Ramos (cell line): ENCODE results near the gene NPHP4.

Experiments
- in situ Hi-C: fragments of 300-500 bp; cut with MboI; formaldehyde crosslinking; loops from one replicate; pipeline ENCODE4 v1.14.3; 2022; ENCODE audit warnings: low sequenced_read_pairs; ENCODE audit not compliant: unreplicated experiment

The NPHP4 gene

DNA sequence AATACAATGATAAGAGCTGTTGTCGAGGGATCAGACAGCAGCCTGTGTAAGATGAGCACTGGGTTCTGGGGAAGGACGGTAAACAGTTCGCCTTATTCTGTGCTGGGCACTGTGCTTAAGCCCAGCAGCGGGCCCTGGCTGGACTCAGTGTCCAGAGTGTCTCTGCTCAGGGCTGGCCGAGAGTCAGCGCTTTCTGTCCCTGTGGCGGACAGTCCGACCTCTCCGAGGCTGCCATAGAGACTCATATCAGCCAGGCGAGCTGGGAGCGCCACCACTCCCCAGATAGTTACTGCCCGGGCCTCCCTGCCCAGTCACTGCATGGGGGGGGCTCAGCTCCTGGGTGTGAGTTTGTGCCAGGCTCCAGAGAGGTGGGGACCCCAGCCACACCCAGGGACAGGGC is 14.7 kb upstream of the NPHP4 start:
- in situ Hi-C loops, result no loop called here

DNA sequence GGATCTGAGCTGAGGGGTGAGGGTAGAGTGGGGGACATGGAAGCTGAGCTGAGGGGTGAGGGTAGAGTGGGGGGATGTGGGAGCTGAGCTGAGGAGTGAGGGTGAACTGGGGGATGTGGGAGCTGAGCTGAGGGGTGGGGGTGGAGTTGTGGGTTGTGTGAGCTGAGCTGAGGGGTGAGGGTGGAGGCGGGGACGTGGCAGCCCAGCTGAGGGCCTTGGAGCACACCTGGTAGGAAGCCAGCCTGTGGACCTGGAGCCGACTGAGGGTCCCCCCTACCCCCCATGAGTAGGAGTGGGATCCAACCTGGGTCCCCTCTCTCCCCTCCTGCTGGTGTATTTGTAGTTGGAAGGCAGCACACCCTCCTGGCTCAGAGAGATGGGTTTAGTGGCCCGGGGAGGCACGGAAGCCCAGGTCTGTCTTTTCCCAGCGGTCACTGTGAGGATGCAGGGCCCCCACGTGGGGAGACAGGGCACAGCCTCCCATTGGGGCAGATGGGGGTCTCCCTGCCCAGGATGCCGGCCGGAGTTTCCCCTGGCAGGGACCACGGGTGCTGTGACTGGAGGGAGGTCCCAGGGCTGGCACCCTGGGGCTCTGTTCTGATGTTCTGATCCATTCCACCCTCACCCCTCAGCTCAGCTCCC is 13.2 kb upstream of the NPHP4 start:
- in situ Hi-C loops, result no loop called here

DNA sequence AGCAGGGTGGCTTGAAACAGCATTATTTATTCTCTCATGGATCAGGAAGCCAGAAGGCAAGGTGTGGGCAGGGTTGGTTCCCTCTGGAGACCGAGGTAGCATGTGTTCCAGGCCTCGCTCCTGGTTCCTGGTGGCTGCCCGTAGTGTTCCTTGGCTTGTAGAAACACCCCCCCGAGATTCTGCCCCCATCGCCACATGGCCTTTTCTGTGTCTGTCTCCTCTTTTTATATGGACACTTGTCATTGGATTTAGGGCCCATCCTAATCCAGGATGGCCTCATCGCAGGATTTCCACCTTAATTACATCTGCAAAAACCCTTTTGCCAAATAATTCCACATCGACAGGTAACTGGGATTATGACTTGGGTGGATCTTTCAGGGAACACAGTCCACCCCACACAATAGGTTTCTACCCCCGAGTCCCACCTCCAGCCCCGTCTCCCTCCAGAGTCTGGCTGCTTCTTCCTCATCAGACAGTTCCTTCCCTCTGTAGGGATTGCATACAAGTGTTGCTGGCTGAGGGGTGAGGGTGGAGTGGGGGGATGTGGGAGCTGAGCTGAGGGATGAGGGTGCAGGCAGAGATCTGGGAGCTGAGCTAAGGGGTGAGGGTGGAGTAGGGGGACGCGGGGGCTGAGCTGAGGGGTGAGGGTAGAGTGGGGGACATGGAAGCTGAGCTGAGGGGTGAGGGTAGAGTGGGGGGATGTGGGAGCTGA is 12.3 kb upstream of the NPHP4 start:
- in situ Hi-C loops, result no loop called here

DNA sequence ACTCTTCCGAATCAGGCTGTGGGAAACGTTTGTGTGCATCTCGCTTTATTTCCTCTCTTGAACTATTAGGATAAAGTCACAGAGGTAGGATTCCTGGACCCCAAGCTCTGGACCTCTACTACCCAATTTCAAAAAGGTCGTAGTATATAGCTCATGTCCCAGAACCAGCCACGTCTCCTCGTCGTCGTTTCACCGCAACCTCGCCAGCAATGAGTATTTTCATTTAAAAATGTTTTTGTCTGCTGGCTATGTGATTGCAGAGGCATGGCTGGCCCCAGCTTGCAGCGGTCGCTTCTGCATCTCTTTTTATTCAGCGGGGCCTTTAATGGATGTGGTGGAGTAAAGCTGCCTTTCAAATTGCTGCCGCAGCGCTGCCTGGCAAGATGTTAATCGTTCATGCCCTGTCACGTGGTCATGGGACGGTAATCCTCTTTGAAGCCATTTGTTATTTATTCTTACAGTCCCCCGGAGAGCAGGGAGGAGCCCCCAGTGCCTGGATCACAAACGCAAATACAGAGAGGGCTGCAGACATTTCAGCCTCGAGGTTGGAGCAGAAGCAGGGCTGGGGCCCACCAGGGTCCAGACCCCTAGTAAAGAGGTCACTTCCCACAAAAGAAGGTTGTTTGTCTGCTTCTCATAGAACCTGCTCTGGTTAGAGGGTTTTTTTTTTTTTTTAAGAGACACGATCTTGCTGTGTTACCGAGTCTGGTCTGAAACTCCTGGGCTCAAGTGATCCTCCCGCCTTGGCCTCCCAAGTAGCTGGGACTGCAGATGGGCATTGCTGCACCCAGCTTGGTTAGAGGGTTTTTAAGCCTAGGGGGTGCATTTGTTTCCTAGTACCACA is 11.6 kb upstream of the NPHP4 start:
- in situ Hi-C loops, result no loop called here

DNA sequence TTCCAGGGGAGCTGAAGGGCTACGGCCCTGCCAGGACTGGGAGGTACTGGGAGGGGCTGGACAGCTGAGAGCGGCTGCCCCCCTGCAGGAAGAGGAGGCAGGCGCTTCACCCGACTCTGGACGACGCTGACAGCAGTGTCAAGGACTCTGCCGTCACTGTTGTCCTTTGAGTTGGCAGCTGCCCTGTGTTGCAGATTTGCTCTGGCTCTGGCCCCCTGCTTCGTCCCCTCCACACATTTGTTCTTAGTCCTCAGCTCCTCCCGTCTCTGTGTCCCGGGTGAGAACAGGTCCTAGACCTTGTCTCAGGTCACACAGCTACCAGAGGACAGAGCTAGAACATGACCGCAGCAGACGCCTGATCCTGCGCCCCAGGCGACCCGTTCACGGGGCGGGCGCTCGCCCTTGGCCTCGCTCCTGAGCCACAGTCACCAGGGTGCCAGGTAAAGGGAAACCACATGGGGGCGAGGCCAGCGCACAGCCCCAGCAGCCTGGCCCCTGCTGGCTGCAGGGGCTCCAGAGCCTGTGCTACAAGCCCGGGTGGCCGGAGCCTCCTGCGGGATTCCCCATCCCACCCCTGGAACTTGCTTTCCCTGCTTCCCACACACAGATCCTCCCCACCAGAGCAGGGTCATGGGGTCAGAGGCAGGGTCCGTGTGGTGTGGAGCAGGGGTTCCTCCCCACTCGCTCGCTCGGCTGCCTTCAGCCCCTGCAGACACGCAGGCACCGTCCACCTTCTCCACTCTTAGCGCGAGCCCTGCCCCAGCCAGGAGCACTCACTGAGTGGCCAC is 10.7 kb upstream of the NPHP4 start:
- in situ Hi-C loops, result no loop called here

DNA sequence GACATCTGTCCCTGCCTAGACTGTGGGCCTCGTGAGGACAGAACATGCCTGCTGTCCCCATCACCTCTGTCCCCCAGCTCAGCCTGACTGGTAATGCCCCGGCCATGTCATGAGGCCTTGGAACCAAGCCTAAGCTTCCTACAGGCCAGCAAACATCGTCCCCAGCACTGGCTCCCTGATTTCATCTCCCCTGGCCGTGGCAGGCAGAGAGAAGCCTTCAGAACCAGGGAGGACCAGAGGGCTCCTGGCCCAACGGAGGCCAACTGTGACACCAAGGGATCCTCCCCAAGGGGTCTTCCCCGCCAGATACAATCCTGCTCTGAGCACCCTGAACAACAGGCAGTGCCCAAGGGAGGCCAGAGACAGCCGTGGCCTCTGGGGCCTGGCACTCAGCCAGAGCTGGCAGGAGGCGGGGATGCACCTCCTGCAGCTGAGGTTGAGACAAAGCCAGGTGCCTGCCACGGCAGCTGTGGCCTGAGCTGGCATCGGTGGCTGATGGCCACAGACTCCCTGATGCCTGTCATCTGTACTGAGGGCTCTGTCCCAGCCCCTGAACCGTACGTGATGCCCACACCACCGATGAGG is 9.9 kb upstream of the NPHP4 start:
- in situ Hi-C loops, result no loop called here

DNA sequence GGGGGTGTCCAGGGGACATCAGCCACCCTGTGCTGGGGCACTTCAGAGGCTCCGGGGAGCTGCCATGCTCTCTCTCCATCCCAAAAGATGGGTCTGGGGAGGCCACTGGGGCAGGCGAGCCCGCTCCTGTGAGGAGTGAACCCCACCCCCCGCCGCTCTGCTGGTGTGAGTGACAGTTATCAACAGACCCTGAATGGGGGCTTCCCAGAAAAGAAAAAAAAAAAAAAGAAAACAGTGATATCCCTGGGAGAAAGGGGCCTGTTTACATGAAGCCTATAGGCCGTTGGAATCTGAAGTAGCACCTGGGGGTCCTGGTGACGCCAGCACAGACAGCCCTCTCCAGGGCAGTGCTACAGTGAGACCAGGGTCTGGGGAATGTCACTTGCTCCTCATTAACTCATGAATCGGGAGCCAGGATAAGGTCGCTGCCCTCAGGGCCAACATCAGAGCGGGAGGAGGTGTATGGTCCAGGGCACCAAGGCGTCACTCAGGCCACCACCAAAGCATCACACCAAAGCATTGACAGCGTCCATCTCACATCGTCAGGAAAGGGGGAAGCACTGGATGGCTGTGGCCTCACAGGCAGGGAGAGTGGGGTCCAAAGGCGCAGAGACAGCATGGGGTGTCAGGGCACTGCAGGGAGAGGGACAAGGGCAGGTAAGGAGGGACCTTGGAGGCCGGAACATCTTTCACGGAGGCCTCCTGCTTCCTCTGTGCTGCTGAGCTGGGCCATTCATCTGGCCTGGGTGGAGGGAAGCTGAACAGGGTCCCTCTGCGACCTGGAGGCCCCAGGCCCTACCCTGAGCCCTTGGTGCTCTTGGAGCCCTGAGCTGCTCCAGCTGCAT is 8.4 kb upstream of the NPHP4 start:
- in situ Hi-C loops, result no loop called here

DNA sequence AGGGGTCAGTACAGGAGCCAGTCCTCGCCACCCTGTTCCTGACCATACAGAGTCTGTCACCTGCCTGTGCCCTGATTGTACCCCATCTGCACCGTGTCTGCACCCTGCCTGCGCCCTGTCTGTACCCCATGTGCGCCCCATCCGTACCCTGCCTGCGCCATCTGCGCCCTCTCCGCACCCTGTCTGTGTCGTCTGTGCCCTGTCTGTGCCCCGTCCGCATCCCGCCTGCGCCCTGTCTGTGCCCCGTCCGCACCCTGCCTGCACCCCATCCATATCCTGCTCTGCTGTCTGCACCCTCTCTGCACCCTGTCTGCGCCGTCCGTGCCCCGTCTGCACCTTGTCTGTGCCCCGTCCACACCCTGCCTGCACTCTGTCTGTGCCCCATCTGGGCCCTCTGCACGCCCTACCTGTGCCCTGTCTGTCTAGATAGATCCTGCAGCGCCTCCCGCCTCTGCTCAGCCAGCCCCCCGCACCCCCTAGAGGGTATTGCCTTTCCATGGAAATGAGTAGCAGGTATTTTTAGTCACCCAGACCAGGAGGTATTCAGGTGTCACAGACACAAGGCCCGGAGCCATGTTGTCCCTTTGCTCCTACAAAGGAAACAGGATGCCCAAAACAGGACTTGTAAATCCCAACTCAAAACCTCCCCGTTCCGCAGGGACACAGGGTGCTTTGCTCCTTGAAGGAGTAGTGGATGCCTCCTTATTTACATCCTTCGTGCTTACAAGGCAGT is 7.7 kb upstream of the NPHP4 start:
- in situ Hi-C loops, result no loop called here

DNA sequence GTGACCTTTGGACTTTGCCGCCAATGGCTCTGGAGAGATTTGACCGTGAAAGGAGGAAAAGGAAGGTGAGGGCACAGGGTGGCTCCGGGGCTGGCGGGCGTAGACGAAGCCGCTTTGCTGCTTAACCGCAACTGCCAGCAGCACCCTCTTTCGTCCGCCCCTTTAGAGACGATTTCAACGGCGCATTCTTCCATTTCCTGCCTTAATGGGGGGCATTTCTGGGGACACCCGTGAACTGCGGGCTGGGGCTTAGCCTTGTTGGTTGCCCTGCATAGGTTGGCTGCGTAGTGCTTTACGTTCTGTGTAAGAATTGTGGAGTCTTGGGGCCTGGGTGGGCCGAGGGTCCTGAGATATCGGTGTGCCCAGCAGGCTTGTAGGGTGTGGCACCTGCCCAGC is 6.7 kb upstream of the NPHP4 start:
- in situ Hi-C loops, result no loop called here

DNA sequence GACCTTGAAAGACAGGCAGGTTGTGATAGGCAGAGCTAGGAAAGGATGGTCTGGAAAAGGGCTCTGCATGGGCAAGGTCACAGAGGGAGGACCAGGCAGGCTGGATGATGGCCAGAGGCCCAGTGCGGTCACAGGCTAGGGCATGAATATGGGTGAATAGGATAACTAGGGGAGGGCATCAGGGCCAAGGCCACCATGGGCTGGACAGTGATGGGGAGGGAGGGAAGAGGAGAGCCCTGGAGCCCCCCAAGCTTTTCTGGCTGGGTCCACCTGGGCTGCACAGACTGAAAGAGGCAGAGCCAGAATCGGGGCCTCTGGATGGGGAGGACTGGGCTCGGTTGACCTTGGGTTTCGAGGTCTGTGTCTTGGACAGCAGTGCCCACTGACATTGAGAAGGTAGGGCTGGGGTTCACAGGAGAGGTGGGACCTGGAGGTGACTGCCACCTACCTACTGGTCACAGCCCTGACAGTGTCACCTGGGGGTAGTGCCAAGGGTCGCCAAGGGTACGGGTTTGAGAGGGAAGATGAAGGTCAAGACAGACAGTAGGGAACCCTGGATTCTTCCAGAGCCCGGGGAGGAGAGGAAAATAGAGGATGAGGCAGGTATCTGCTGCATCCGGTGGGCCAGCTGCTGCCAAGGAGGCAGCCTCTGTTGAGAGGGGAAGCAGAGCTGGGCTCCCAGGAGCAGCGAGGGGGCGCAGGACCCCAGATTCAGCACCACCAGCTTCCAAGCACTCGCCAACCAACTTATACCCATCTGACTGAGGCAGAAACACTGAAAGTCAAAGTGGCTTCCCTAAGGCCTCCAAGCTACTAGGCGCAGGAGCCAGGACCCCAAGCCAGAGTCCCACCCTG is 6.1 kb upstream of the NPHP4 start:
- in situ Hi-C loops, result no loop called here

DNA sequence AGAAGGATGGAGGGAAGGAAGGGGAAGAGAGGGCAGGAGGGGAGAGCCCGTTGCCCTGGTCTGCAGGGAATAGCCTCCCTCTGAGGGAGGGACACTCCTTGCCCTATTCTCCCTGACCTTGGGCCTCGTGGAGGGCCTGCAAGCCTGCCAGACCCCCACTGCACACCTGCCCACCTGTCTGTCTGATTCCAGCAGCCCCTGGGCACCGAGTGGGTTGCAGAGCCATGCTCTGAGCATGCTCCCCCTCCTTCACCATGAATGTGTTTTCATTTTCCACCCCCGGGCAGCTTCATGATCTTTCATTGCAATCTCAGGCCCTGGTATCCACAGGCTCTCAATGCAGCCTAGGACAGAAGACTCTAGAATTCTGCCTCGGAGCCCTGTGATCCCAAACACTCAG is 5.1 kb upstream of the NPHP4 start:
- in situ Hi-C loops, result no loop called here

DNA sequence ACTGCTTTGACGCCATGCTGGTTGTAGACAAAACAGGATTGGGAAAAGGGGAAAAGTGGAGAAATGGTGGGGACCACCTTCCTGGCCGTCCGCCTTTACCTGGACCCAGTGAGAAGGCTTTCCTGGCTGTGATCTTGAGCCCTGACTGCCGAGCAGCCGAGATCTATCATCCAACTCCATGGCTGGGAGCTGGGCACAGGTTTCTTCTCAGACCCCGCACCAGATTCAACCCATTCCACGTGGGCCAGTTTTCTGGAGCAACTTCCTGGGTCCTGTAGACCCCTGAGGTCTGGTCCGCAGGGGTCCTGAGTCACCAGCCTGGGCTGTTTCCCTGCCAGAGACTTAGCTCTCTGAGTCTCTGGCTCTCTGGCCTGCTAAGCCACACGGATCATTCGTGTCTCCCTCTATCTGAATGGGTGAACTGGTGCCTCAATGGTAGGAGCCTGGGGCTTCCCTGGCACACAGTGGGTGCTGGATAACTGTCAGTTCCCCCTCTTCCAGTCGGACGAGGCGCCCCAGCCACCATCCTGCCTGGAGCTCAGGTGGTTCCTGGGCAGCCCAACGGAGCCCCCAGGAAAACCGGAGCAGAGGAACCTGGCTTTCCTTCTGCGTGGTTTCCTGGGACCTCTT is 4.5 kb upstream of the NPHP4 start:
- in situ Hi-C loops, result no loop called here

DNA sequence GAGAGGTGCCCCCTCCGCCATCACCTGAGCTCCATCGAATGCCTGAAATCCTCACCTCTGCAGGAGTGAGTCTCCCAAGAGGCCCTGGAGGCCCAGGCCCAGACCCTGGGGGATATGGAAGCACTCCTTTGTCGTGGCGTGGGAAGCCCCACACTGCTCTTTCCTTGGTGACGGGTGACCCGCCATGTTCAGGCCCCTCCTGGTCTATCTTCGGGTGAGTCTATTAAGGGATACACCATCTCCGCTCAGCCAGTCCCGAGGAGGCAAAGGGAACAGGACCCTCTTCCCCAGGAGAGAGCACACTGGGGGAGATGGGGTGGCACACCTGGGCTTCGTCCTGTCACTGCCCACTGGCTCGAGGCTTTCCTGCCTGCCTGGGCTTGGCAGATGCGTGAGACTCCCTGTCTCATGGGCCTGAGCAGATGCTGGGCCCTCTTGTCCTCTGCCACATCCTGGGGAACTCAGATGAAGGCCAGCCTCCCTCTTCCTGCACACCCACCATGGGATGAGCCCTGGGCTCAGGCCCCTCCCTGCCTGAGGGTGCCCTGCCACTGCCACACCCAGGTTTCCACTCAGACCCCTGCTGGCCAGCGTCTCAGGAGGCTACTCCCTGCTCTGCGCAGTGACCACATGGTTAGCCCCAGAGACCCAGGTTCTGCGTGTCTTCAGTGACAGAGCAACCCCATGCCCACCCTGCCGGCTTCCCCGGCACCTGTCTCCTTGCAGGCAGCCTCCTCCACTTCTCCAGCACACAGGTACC is 3.8 kb upstream of the NPHP4 start:
- in situ Hi-C loops, result no loop called here

DNA sequence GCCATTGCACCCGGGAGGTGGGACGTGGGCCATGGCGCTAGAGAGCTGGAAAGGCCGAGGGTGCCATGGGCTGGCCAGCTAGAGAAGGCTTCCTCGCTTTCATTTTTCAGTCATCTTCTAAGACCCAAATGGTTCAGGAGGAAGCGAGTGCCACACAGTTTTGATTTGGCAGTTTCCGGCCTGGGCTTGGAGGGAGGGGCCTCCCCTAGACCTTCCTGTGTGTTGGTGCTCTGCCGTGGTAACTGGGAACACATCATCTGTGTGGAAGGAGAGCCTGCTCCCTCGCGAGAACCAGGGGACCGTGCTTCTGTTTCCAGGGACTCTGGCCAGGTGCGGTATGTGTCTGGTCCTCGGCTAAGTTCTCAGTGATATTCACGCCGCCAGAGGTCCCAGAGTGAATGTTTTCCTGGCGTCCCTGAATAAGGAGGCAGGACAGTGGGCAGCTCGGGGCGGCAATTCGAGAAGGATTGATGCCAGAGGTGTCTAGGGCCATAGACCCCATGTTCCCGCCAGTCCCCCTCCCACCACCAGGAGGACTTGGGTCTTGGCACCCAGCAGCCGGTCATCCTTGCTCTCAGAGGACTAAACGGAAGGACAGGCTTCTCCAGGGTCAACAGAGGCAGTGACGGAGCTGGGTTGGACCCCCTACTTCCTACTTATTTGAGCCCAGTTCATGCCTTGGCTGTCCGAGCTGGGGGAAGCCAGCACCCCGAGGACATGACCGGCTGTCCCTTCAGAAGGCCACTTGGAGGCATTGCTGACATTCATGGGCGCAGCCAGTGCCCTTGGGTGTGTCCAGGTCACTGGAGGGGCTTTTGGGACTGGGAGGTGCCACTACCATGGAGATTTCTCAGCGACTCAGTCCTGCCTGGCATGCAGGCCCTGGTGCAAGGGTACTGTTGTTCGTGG is 2.7 kb upstream of the NPHP4 start:
- in situ Hi-C loops, result no loop called here
